GF-D8 (cell line): ENCODE results near the gene ALDH3B1.
A peak's percentile ranks its signal among the peaks of the same experiment; 100 is the strongest.
"Not testable (repeated sequence)": the region's sequence is repeated elsewhere in the genome, so short reads cannot be mapped to it uniquely, and the experiment has no call there.

ENCODE experiments used
- DNase-seq: peaks from one replicate; lab custom pipeline; 2025; lab: John Stamatoyannopoulos, UW

The ALDH3B1 gene, protein sequence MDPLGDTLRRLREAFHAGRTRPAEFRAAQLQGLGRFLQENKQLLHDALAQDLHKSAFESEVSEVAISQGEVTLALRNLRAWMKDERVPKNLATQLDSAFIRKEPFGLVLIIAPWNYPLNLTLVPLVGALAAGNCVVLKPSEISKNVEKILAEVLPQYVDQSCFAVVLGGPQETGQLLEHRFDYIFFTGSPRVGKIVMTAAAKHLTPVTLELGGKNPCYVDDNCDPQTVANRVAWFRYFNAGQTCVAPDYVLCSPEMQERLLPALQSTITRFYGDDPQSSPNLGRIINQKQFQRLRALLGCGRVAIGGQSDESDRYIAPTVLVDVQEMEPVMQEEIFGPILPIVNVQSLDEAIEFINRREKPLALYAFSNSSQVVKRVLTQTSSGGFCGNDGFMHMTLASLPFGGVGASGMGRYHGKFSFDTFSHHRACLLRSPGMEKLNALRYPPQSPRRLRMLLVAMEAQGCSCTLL

DNA sequence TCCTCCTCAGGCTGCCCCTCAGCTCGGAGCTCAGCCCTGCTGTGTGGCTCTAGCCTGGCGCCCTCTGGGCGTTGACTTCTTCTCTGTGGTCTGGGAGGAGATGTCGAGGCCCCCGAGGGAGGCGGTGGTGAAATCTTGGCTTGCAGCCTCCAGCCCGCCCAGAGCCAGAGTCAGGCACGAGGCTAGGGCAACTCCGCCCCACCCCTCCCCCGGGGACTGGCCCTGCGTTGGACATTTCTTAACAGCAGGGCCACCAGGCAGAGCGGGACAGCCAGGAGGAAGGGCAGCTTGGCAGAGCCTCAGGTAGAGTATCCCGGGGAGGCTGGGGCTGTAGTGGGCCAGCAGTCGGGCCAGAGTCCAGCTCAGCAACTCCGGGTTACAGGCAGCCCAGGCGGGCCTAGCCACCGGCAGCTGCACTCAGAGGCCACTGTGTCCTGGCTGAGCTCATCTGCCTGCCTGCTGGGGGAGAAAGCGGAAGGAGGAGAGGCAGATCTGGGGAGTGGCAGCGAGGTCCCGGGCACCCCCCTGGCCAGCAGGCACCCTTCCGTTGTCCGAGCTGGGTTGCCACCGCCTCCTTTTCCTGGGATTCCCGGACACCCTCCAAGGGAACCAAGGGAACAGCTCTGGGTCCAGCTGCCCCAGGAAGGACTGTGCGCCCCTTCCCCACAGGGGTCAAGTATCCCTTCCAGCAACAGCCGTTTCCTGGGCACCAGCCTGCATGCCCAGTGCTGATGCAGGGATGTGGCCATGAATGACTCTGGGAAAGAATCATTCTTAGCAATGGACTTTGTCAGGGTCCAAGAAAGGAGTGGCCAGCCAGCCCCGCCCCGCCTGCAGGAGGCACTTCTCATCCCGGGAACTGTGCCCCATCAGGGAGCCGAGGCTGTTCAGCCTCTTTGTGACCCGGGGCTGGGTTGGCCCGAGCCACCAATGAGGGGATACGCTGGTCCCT, at the start of gene ALDH3B1:
ALDH3B1 (plus strand) TSS at position 238 of the 952 bp plus-strand sequence. CDS start 4,971 bp downstream, outside the sequence.
- peak; percentile 94 for DNase-seq

DNA sequence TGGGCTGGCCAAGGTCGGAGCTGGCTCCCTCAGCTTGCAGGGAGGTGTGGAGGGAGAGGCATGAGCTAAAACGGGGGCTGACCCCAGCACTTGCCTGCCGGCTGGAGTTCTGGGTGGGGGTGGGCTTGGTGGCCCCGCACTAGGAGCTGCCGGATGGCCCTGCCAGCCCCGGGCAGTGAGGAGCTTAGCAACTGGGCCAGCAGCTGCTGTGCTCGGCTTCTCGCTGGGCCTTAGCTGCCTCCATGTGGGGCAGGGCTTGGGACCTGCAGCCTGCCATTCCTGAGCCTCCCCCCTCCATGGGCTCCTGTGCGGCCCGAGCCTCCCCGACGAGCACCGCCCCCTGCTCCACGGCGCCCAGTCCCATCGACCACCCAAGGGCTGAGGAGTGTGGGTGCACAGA, 46.9 kb upstream of the ALDH3B1 start:
- not testable (repeated sequence) for DNase-seq

DNA sequence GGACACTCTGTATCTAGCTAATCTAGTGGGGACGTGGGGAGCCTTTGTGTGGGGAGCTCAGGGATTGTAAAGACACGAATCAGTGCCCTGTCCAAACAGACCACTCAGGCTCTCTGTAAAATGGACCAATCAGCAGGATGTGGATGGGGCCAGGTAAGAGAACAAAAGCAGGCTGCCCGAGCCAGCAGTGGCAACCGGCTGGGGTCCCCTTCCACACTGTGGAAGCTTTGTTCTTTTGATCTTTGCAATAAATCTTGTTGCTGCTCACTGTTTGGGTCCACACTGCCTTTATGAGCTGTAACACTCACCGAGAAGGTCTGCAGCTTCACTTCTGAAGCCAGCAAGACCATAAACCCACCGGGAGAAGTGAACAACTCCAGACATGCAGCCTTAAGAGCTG, 46.2 kb upstream of the ALDH3B1 start:
- DNase-seq = not testable (repeated sequence)

DNA sequence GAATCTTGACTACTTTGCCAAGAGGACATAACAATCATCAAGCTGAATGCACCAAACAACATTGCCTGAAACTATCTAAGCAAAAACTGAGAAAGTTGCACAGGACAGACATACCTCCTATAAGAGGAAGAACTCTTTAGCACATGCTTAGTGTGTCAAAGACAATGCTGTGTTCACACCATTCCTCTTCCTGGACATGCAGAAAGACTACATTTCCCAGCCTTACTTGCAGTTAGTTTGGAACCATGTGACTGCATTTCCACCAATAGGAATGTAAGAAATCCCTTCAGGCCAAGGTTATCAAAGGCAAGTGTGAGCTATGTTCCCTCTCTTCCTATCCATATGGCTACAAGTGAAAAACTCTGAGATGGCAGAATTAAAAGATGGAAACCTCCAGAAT, 45.4 kb upstream of the ALDH3B1 start:
- DNase-seq = not testable (repeated sequence)

DNA sequence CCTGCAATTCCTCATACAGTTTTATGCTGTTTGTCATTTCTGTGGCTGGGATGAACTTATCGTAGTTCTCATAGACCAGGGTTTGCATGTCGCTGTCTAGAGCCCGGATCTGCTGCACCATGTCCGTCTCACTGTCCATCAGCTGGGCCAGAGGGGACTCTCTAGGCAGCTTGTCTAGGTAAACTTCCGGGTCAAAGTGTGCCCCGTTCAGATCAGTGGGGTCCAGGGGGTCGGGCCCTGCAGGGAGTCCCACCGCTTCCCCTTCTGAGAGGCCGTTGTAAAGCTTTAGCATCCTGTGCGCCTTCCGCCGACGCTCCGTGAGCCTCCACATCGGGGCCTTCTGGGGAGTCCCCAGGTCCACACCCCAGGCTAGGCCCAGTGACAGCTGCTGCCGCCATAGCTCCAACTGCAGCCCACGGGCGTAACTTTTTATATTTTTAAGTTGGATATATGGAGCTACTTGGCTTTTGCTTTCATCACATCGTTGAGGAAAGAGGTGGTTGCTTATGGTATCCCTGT, 44.2 kb upstream of the ALDH3B1 start:
- not testable (repeated sequence) for DNase-seq

DNA sequence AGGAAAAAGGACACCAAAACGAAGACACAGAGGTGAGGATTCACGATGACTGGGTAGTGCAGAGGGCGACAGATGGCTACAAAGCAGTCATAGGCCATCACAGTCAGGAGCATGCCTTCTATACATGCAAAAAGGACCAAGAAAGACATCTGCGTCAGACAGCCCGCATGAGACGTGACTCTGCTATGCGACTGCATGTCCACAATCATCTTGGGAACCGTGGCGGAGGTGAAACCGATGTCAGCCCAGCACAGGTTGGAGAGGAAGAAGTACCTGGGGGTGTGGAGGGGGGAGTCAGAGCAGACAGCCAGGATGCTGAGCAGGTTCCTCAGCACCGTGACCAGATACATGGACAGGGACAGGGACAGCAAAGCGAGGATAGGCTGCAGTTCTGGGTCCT, 35.4 kb upstream of the ALDH3B1 start:
- not testable (repeated sequence) for DNase-seq

DNA sequence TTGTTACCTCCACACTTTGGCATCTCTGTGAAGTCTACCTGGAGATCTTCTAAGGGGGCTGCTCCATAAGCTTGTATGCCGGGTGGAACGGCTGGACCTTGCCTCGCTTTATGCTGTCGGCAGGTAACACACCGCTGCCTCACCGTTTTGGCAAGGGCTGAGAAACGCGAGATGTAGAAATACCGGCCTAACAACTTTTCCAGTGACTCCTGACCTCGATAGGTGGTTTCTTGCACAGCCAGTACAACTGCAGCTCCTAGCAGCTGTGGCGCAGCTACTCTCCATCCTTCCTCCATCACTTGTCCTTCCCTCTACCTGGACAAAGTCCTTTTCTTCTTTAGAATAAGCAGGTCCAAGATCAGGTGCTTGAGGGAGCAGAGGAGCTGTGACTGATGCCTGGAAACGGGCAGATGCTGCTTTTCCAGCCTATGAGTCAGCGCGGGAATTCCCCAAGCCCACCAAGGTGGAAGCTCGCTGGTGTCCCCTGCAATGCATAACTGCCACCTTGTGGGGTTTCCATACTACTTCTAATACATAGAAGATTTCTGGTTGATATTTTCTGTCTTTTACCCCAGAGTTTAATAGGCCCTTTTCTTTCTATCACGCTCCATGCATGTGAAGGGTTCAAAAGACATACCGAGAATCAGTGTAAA, 31.2 kb upstream of the ALDH3B1 start:
- not testable (repeated sequence) for DNase-seq

DNA sequence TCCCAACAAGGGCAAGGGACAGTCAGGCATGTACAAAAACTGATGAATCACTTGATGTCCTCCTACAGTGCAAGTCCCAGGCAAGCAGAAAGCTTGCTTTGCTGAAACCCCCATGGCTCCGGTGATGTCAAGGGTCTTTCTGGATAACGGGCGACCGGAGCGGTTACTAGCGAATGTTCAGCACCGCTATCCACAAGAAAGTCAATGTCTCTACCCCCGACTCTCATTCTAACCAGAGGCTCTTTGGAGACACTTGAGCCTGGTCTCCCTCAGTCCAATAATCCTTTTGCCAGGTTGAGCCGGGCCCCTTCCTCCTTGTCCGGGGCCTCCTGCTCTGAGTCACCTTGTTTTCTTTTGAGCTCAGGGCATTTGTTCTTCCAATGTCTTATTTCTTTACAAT, 28.9 kb upstream of the ALDH3B1 start:
- DNase-seq = not testable (repeated sequence)

DNA sequence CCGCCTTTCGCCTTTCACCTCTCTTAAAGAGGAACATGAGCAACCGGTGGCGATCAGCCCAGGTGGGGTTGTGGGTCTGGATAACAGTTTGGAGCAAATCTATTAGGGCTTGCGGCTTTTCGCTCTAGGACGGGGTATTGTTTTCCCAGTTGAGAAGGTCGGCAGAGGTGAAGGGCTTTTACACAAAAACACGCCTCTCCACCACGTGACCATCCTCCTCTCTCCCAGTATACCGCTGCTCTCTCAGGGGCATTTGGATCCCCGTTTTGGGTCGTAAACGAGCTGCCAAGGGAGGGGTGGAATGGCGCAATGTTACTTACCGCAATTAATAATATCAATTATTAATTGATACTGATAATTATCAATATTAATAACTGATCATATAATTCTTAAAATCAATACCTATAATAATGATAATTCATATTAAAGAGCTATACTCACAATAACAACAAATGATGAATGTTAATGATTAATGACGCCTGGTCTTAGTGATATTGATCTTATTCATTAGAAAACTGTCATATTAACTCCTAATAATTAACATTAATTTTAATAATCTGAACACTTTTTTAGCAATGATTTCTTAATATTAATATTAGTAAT, 27.8 kb upstream of the ALDH3B1 start:
- DNase-seq = not testable (repeated sequence)

DNA sequence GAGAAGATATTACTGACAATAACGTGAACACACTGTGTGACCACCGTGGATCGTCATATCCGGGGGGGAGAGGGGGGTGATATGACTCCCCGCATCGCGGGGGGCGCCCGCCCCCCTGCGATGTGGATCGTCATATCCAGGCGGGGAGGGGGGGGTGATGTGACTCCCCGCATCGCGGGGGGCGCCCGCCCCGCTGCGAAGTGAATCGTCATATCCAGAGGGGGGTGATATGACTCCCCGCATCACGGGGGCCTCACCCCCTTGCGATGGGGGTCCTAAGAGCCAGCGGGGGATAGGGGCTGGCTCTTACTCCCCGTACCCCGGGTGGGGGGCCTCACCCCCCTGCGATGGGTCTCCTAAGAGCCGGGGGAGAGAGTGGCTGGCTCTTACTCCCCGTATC, 26.2 kb upstream of the ALDH3B1 start:
- no peak for DNase-seq

DNA sequence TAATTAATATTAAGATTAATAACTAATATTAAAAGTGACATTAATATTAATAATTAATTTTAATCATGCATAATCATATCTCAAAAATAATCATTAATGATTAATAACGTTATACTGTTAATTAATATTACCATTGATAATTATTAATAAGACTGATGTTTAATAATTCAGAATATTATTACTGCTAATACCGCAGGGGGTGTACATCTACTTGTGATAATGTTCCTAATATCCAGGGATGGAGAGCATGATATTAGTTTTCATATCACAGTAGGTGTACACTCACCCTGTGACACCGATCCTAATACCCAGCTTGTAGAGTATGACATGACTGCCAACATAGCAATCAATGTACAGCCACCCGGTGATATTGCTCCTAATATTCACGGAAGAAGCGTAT, 24.8 kb upstream of the ALDH3B1 start:
- not testable (repeated sequence) for DNase-seq

DNA sequence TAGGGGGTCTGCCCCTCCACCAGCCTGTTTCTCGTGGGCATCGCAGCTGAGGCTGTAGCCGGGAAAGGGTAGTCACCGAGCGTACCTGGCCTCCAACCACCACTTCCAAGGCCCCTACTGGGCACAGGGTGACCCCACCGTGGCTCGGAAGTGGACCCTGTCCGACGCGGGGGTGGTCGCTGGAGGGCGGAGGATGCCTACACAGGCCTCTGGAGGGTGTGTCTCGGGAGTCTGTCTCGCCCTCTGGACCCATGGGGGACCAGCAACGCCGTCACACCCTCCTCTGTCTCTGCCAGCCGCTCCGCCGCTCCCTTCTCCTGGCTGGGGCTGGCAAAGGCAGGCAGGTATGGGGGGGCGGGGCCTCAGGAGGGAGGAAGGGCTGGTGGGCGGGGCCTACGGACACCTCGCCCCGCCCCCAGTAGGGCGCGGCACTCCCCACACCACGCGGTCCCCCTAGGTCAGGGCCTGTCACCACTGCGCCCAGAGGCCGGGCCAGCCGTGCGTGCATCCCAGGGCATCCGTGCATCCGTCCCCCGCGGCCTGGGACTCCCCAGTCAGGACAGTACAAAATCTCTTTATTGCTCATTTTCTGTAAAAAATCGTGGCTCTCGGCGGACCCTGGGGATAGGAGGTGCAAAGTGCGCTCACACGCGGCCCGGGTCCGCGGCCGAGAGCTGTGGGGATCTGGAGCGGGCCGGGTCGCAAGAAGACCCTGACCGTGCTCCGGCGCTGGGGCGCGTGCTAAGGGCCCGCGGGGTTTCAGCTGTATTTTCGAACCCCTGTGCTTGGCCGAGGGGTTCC, 19.4 kb upstream of the ALDH3B1 start:
- not testable (repeated sequence) for DNase-seq

DNA sequence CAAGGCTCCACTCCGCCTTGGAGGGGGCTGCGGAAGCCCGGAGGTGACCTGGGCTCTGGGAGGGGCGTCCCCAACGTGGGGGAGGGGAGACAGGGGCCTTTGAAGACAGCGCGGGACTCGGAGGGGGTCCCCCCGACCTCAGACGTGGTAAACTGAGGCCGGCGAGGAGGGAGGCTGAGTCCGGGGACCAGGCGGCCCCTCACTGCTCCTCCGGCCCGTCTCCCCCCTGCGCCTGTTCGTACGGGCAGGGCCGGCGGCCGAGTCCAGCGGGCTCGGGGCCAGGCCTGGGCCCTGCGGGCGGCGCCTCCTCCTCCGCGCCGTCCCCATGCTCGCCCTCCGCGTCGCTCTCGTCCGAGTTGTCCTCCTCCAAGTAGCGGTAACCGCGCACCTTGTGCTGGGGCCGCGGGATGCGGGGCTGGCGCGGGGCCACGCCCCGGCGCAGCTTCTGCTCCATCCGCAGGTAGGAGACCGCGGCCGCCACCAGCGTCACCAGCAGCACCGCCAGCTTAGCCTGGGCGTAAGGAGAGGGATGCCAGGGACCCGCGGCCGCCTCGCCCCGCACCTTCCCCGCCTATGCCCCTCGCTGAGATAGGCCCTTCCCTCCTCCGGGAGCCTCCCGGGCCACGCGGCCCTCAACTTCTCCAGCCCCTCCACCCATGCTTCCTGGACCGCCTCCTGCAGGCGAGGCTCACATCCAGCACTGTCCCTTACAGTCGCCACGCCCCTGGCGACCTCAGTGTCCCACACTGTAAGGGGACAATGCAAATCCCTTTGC, 18.6 kb upstream of the ALDH3B1 start:
- DNase-seq = not testable (repeated sequence)

DNA sequence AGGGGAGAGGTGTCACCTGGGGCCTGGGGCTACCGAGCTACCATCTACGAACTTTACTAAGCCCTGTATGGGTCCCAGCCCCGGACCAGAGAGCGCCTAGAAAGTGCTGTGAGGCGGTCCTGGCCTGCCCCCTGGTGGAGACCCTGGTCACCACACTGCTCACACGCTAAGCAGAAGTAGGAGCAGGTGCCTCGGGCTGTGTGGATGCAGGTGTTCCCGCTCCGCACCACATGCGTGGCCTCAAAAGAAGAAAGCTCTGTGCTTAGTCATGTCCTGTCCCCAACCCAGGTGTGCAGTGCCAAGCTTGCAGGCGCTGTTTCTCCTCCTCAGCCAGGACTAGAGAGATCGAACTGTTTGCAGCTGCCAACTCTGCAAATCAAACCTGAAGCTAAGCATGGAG, 16.3 kb upstream of the ALDH3B1 start:
- peak; percentile 33 for DNase-seq

DNA sequence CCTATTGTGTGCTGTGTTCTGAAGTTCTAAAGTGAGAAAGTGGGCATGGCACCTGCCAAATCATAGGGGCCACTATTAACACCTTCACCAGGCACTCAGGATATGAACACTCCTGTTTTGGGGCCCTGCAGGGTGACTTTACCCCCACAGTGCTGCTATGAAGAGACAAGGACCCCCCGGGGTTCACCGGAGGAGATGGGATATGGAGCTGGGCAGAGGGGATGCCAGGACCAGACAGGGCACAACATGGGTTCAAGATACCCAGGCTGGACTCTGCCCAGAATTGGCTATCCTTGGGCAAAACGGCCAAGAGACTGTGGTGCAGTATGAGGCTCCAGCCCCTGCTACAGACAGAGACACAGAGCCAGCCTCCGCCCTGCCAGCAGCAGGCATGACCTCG, 15.7 kb upstream of the ALDH3B1 start:
- not testable (repeated sequence) for DNase-seq

DNA sequence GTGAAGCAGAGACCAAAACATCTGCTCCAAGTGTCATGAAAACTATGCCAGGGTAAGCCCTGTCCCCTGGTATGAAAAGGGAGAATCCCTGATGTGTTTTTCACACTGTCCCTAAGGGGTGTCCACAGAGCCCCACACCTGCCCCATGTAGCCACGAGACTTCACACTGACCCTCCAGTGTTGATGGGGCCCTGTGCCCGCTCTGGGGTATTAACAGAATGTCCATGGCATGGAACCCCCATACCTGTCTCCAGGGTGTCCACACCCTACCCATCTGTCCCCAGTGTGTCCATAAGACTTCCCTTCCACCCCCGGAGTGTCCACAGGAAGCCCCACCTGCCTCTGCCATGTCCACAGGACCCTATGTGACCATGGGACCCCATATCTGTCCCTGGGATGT, 15.0 kb upstream of the ALDH3B1 start:
- DNase-seq = not testable (repeated sequence)

DNA sequence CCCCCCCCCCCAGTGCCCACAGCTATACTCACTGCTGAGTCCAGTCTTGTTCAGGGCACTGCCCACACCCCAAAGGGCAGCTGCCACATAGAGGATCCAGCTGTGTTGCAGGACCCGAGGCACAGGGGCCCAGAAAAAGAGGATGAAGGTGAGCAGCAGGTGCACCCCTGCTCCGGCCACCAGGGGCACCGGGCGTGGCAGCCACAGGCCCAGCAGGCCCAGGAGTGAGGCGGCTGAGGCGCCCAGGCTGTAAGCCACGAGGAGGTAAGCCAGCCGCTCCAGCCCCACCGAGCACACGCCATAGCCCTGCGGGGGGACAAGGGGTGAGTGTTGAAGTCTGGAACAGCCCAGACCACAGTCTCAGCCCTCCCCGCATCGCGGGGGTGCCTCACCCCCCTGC, 14.5 kb upstream of the ALDH3B1 start:
- DNase-seq = not testable (repeated sequence)

DNA sequence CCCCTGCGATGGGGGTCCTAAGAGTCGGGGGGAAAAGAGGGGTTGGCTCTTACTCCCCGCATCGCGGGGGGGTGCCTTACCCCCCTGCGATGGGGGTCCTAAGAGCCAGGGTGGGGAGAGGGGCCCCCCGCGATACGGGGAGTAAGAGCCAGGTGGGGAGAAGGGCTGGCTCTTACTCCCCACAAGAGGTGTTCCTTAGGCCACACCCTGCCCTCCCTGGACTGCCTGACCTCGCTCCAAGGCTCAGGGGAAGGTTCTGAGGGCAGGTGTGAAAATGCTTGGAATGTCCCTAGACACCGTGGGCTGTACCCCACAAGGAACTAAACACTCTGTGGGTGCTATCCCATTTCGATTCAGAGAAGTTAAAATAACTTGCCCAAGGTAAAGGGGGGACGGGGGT, 14.1 kb upstream of the ALDH3B1 start:
- DNase-seq = no peak

DNA sequence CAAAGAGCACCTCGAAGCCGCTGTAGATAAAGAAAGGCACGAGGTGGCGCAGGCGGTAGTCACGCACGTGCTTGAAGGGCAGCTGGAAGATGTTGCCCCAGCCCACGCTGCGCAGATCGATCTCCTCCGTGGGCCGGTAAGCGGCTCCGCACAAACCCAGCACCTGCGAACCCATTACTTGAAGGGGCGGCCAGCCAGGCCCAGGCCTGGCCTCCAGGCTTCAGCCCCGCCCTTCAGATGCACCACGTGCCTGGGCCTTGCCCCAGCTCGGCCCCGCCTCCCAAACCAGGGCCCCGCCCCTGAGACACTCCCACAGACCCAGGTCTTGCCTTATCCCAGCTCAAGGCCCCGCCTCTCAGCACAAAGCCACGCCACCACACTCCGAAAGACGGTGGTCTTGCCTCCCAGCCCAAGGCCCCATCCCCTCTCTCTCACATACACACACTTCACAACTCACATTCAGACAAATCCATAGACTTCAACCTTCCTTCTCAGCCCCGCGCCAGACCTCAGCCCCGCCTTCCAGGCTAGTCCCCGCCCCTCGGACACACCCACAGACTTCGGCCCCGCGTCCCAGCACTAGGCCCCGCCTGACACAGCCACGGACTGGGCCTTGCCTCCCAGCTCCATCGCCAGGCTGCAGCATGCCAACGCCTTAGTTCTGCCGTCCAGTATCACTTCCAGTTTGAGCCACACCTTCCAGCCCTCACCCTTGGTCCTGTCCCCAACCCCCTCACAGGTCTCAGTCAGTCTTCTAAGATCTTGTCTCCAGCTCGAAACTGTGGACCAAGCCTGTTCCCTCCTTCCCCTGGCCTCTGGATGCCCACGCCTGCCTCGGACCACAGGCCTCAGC, 13.3 kb upstream of the ALDH3B1 start:
- no peak for DNase-seq
